NCI-H2107 (cell line): ENCODE results near the gene JMJD1C.
"Not testable (repeated sequence)": the region's sequence is repeated elsewhere in the genome, so short reads cannot be mapped to it uniquely, and the experiment has no call there.

Experiments
- DNase-seq: peaks from one replicate; lab custom pipeline; 2025; lab: John Stamatoyannopoulos, UW

JMJD1C gene

GRCh38 chr10:63409465-63410027, 56.2 kb downstream of the JMJD1C start:
- DNase-seq, result no peak

GRCh38 chr10:63407136-63407662, 58.6 kb downstream of the JMJD1C start:
- DNase-seq, result no peak

- no peak for DNase-seq
Observed at GRCh38 chr10:63396133-63396761, 69.5 kb downstream of the JMJD1C start.

DNA sequence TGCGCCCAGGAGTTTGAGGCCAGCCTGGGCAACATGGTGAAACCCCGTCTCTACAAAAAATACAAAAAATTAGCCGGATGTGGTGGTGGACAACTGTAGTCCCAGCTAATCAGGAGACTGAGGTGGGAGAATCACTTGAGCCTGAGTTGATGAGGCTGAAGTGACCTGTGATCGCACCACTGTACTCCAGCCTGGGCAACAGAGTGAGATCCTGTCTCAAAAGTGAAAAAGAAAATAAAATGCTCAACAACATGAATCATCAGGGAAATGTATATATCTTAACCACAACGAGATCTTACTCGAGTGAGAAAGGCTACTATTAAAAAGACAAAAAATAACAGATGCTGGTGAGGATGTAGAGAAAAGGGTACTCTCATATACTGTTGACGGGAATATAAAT, 72.7 kb downstream of the JMJD1C start:
- no peak for DNase-seq

- no peak for DNase-seq
Observed at GRCh38 chr10:63392224-63392623, 73.6 kb downstream of the JMJD1C start.

GRCh38 chr10:63391812-63392211, 74.0 kb downstream of the JMJD1C start:
- no peak for DNase-seq

GRCh38 chr10:63390521-63390920, 75.3 kb downstream of the JMJD1C start:
- no peak for DNase-seq

DNA sequence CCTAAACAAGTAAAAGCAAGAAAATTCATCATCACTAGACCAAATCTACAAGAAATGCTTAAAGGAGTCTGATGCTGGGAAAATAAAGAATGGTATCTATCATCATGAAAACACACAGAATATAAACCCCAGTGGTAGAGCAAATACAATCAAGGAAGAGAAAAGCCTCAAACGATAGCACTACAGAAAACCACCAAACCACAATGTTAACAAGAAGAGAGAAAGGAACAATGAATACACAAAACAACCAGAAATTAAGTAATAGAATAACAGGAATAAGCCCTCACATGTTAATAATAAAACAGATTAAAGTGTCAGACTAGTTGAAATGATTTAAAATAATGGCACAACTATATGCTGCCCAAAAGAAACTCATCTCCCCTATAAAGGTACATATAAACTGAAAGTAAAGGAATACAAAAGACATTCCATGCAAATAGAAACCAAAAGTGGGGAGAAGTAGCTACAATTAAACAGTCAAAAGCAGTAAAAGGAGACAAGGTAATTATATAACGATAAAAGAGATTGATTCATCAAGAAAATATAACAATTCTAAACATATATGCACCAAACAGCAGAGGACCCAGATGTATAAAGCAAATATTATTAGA, 77.3 kb downstream of the JMJD1C start:
- no peak for DNase-seq

- no peak for DNase-seq
Observed at GRCh38 chr10:63385254-63385653, 80.5 kb downstream of the JMJD1C start.

GRCh38 chr10:63384675-63385074, 81.1 kb downstream of the JMJD1C start:
- DNase-seq, result no peak

DNA sequence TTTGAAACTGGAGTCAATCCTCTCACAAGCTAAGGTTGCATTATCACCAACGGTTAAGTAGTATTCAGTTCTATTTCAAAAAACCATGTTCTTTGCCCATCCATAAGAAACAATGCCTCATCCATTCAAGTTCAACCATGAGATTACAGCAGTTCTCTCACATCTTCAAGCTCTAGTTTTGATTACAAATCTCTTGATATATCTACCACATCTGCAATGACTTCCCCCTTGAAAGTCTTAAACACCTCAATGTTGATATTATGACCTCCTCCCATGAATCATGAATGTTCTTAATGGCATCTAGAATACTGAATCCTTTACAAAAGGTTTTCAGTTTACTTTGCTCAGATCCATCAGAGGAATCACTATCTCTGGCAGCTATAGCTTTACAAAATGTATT, 81.8 kb downstream of the JMJD1C start:
- DNase-seq, result no peak

DNA sequence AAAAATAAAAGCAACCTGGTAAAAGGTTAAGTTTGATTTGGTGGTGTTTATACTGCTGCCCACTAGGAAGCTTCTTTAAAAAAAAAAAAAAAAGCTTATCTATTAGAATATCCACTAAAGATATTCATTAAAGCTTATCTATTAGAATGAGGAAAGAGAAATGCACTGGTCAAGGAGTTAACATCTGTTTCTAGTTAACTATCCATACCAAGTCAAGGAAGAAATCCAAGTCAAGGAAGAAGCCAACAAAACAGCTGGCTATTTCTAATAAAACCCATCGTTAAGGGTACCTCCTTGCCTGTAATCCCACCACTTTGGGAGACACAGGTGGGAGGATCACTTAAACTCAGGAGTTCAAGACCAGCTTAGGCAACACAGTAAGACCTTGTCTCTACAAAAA, 82.6 kb downstream of the JMJD1C start:
- no peak for DNase-seq

DNA sequence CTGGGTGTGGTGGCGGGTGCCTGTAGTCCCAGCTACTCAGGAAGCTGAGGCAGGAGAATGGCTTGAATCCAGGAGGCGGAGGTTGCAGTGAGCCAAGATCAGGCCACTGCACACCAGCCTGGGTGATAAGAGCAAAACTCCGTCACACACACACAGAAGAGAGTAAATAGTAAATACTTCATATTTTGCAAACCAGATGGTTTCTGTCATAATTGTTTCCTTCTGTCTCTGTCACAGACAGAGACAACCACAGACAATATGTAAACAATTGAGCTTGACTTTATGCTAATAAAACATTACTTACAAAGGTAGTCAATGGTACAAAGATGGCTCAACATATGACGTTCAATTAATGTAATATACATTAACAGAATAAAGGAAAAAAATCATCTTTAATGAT, 83.7 kb downstream of the JMJD1C start:
- DNase-seq, result no peak

GRCh38 chr10:63377305-63377661, 88.5 kb downstream of the JMJD1C start:
- not testable (repeated sequence) for DNase-seq

DNA sequence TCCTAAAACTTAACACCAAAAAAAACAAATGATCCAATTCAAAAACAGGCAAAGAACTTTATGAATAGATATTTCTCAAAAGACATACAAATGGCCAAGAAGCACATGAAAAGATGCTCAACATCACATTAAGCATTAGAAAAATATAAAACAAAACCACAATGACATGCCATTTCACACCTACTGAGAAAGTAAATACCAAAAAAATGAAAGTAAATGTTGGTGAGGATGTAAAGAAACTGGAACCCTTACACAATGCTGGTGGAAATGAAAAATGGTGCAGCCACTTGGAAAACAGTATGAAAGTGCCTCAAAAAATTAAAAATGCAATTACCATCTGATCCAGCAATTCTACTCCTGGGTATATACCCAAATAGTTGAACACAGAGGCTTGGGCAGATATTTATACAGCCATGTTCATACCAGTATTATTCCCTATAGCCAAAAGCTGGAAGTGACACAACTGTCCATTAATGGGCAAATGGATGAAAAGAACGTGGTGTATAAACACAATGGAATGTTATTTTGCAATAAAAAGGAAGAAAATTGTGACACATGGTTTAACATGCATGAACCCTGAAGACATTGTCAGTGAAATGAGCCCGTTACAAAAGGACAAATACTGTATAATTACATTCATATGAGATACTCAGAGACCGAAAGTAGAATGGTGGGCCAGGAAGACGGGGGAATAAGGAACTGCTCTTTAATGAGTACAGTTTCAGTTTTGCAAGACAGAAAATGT, 89.0 kb downstream of the JMJD1C start:
- DNase-seq, result no peak

GRCh38 chr10:63375859-63376258, 89.9 kb downstream of the JMJD1C start:
- no peak for DNase-seq

- DNase-seq, result no peak
Observed at GRCh38 chr10:63375458-63375857, 90.3 kb downstream of the JMJD1C start.

GRCh38 chr10:63374991-63375390, 90.8 kb downstream of the JMJD1C start:
- no peak for DNase-seq

- DNase-seq, result no peak
Observed at GRCh38 chr10:63373176-63373575, 92.6 kb downstream of the JMJD1C start.

DNA sequence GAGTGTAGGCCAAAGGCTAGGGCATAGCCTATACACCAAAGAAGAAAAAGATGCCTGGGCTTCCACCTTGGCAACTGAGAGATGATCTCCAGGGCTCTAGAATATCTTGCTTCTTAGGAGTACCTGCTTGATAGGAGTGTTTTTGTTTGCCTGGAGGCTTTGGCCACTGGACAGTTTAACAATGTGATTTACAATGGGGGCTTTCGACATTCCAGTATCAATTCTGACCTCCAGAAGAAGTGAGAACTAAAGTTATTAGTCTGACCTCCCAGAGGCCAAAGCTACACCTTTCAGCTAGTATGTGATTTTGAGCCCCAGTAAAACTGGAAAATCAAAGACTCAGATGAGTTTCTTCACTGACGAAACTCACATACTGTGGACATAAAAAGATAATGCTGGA, 96.1 kb downstream of the JMJD1C start:
- no peak for DNase-seq

DNA sequence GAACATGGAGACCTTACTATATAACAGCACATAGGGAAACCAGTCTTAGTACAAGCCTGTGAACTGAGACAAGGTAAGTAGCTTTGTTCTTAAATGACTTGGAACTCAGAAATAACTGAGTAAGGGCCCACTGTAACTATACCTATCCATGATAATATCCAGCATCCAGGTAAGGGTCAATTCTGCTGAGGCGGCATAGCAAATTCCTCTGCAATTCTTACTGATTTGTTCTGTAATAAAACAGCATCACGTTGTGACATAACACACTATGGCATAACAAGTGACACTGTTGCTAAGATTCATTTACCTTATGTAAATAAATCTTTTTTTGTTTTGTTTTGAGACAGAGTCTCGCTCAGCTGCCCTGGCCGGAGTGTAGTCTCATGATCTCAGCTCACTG, 97.4 kb downstream of the JMJD1C start:
- DNase-seq, result no peak

DNA sequence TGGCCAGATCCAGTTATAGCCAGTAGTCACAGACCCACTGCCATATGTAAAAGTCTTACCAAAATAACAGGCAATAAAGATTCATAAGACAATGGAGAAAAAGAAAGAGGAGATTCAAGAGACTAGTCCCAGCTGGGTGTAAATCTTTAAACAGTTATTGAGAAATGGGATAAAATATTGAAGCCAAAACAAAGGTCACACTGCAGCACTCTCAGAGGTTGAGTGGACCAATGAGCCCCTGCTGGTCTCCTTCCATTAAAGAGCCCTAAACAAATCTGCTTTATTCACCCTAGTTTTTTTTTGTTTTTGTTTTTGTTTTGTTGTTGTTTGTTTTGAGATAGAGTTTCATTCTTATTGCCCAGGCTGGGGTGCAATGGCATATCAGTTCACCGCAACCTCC, 98.8 kb downstream of the JMJD1C start:
- no peak for DNase-seq
